ENCODE measurements around the gene ATXN7L1. TPM values are rescaled to one million over a fixed set of nuclear protein-coding genes. Genes with fewer than 3 reads are reported as not detected.

Gene ATXN7L1
- total RNA-seq, 2 experiments from 2014 or later: 11.2 to 16.9 TPM

DNA sequence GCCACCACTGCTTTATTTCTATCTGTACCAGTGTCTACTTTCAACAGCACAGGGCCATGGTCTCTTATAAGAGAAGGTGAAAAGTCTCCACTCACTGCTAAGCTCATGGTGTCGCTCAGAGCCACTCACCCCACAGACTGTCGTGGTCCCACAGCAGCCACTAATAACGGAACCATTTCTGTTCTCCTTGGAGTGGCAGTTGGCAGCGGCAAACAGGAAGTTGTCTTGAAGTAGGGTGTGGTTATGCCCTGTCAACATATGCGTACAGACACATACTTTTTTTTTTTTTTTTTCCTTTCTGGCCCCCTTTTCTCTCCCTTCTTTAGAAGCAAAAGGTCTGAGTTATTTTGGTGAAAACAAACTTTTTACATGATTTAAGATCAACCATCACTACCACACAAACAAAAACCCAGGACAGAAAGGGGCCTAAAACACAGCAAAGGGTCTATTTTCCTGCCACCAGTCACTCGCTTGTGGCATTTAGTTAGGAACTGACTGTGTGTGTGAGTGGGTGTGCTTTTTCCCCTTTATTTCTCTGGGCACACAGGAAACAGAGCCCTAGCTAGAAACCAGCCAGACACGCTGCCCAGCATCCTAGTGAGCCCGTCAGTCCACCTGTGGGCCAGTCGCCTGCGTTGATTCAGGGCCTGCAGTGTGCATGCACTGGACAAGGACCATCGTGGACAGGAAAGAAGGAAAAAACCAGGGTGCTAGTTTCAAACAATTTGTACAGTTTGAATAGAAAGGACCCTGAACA is 198.4 kb downstream of the ATXN7L1 start:
- H3K4me1 Mint-ChIP-seq: peaks cover 72% of the 10 kb centered on the region
- ATAC-seq (peak; percentile 77), DNase-seq (peak; percentile 81)
- POLR2A ChIA-PET: interaction anchor here (0.6 to 1.6 kb wide), 2 partner anchors 13 to 388 kb away, joined by 5 to 7 read pairs; no protein-coding TSS in a partner anchor
- peaks cover 18% of the 10 kb centered on the region for H3K36me3 Mint-ChIP-seq (ENCODE audit: low read depth)
- no peaks in the 10 kb centered on the region for H3K27me3 Mint-ChIP-seq
- intact Hi-C loops (cut with DNase I, micrococcal nuclease): loop anchor here (1.0 to 5.0 kb wide), 9 partner anchors 13 to 736 kb away; partner anchors contain the start of genes ATXN7L1 (in 2 of the 2), KMT2E (in 1 of the 2) and SYPL1 (in 1 of the 2)
- CTCF ChIA-PET: interaction anchor here (0.6 to 2.7 kb wide), 12 partner anchors 11 to 364 kb away, joined by 3 to 11 read pairs (median 3); no protein-coding TSS in a partner anchor
- peak overlapping the region; percentile 93 for H3K27ac Mint-ChIP-seq
- no peaks in the 10 kb centered on the region for H3K9me3 Mint-ChIP-seq (ENCODE audit: low read depth)
- H3K4me3 Mint-ChIP-seq: peak overlapping the region; percentile 83

GRCh38 chr7:105677410-105677730 is 199.0 kb downstream of the ATXN7L1 start:
- Mint-ChIP-seq H3K9me3 (ENCODE audit: low read depth) (no peaks in the 10 kb centered on the region), H3K4me3 (peak overlapping the region; percentile 83), H3K36me3 (ENCODE audit: low read depth) (peaks cover 18% of the 10 kb centered on the region), H3K27me3 (no peaks in the 10 kb centered on the region), H3K27ac (peak overlapping the region; percentile 93), H3K4me1 (peaks cover 77% of the 10 kb centered on the region)
- DNase-seq (no peak), ATAC-seq (no peak)
- intact Hi-C loops (cut with DNase I, micrococcal nuclease): loop anchor here (5.0 kb wide), 6 partner anchors 130 to 735 kb away; partner anchors contain the start of genes ATXN7L1 (in 1 of the 2), KMT2E (in 1 of the 2) and SYPL1 (in 1 of the 2)
- ChIA-PET CTCF (interaction anchor here (0.6 to 2.7 kb wide), 11 partner anchors 12 to 365 kb away, joined by 3 to 11 read pairs (median 3); no protein-coding TSS in a partner anchor), POLR2A (interaction anchor here (1.6 kb wide), 1 partner anchor 14 kb away, joined by 5 read pairs; no protein-coding TSS in a partner anchor)

DNA sequence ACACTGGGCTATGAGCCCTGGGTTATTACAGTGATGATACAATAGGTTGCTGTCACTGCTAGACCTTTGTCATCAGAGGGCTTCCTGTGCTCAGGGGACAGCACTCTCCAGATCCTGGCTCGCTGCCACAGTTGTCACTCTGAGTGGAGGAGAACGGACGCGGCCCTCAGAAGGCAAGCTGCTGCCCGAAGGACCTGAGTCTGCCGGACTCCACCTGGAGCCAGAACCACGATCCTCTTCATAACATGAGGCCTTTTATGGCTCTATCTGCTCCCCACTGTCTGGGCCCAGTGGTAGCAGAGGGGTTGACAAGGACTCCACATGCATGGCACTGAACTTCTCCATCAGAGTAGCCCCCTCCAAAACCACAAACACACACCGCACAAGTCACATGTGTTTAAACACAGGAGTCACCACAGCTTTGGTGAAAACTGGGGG is 200.4 kb downstream of the ATXN7L1 start:
- Mint-ChIP-seq H3K27me3 (no peaks in the 10 kb centered on the region), H3K4me1 (peaks cover 73% of the 10 kb centered on the region), H3K9me3 (ENCODE audit: low read depth) (no peaks in the 10 kb centered on the region), H3K4me3 (peak overlapping the region; percentile 46), H3K36me3 (ENCODE audit: low read depth) (peaks cover 16% of the 10 kb centered on the region), H3K27ac (peak overlapping the region; percentile 71)
- ChIA-PET POLR2A (no interaction called here), CTCF (interaction anchor here (1.1 to 2.7 kb wide), 5 partner anchors 11 to 366 kb away, joined by 3 to 11 read pairs (median 6); no protein-coding TSS in a partner anchor)
- peak; percentile 65 for ATAC-seq
- intact Hi-C loops (cut with DNase I, micrococcal nuclease): loop anchor here (2.0 to 5.0 kb wide), 7 partner anchors 131 to 734 kb away; partner anchors contain the start of genes ATXN7L1 (in 1 of the 2), KMT2E (in 1 of the 2) and SYPL1 (in 1 of the 2)
- DNase-seq: peak; percentile 84

DNA sequence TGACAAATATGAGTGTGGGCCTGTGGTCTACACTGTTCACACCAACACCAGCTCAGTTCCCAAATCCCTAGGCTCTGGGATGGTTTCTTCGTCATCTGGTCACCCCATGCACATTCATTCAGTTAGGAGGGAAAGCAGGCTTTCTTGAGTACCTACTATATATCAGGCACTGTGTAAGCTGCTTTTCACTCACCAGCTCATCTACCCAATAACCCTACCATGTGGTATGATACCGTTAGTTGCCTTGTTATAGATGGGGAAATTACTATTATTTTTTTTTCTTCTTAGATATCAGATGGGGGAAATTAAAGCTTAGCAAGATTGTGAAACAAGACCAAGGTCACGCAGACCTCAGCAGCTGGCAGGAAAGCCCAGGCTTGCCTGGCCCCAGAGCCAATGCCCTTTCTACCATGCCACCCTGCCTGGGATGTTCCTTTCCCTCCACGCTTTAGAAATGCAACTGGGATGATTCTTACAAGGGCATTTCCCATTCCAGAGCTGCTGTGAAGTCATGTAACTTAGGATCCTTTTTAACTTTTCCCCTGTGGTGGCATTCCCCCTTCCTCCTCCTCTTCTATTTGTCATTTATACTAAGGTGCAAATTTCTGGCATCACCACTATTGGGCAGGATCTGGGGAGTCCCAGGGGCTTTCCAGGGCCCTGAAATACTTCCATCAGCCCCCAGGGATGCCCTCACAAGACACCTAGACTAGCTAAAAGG is 202.0 kb downstream of the ATXN7L1 start:
- peak; percentile 56 for DNase-seq
- Mint-ChIP-seq H3K36me3 (ENCODE audit: low read depth) (peaks cover 16% of the 10 kb centered on the region), H3K27me3 (no peaks in the 10 kb centered on the region), H3K27ac (peak overlapping the region; percentile 78), H3K4me3 (no peak overlapping the region), H3K4me1 (peaks cover 69% of the 10 kb centered on the region), H3K9me3 (ENCODE audit: low read depth) (no peaks in the 10 kb centered on the region)
- CTCF ChIA-PET: interaction anchor here (0.8 to 4.0 kb wide), 8 partner anchors 12 to 368 kb away, joined by 3 to 20 read pairs (median 4); no protein-coding TSS in a partner anchor
- intact Hi-C loops (cut with DNase I, micrococcal nuclease): loop anchor here in 1 of 2 experiments (2.0 kb wide), 1 partner anchor 134 kb away; no protein-coding TSS in a partner anchor
- ATAC-seq: peak; percentile 8
- POLR2A ChIA-PET: interaction anchor here (0.6 kb wide), 1 partner anchor 611 kb away, joined by 3 read pairs; no protein-coding TSS in a partner anchor

DNA sequence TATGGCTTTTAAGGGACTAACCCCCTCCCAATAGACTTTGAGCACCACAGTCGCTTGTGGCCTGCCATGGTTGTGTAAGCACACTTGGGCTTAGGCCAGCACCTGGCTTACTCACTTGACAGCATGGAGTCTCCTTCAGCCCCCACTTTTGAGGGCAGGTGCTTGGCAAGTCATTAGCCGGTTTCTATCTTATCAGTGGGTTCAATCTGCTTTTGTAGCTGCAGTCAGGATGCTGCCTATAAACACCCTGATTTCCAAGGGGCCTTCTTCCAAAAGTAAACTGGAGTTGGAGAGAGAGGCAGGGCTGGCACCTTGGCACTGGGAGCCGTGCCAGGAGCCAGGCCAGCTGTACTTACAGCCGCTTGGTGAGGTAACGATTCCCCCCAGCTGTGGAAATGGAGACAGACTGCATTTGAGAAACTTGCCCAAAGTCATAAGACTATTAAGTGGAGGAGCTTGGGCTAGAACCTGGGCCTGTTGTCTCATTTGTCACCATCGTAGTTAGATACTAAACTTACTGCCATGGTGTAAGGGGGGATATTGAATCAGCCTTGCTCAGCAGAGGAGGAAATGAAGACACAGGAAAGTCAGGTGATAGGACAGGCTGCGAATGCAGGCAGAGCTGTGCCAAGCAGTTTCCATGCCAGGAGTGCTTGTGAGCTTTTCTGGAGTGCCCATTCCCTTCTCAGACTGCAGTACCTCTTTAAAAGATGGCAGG is 202.9 kb downstream of the ATXN7L1 start:
- intact Hi-C loops (cut with DNase I, micrococcal nuclease): loop anchor here in 1 of 2 experiments (2.0 kb wide), 1 partner anchor 135 kb away; no protein-coding TSS in a partner anchor
- no peak for ATAC-seq
- no peak overlapping the region for H3K4me3 Mint-ChIP-seq
- ChIA-PET CTCF (interaction anchor here (0.9 to 4.0 kb wide), 8 partner anchors 11 to 369 kb away, joined by 3 to 20 read pairs (median 4); no protein-coding TSS in a partner anchor), POLR2A (no interaction called here)
- H3K9me3 Mint-ChIP-seq (ENCODE audit: low read depth): no peaks in the 10 kb centered on the region
- H3K4me1 Mint-ChIP-seq: peaks cover 61% of the 10 kb centered on the region
- peaks cover 16% of the 10 kb centered on the region for H3K36me3 Mint-ChIP-seq (ENCODE audit: low read depth)
- H3K27ac Mint-ChIP-seq: peak overlapping the region; percentile 77
- DNase-seq: peak; percentile 34
- H3K27me3 Mint-ChIP-seq: no peaks in the 10 kb centered on the region

- H3K4me1 Mint-ChIP-seq: peaks cover 54% of the 10 kb centered on the region
- no peak for ATAC-seq
- H3K4me3 Mint-ChIP-seq: no peak overlapping the region
- ChIA-PET CTCF (interaction anchor here (0.7 to 4.0 kb wide), 7 partner anchors 16 to 207 kb away, joined by 3 to 20 read pairs (median 4); no protein-coding TSS in a partner anchor), POLR2A (no interaction called here)
- no peaks in the 10 kb centered on the region for H3K9me3 Mint-ChIP-seq (ENCODE audit: low read depth)
- intact Hi-C loops (cut with DNase I, micrococcal nuclease): no loop called here
- DNase-seq: no peak
- H3K27me3 Mint-ChIP-seq: no peaks in the 10 kb centered on the region
- H3K36me3 Mint-ChIP-seq (ENCODE audit: low read depth): peaks cover 11% of the 10 kb centered on the region
- no peak overlapping the region for H3K27ac Mint-ChIP-seq
Observed at GRCh38 chr7:105672801-105673200, 203.6 kb downstream of the ATXN7L1 start.

GRCh38 chr7:105666324-105666723 is 210.1 kb downstream of the ATXN7L1 start:
- H3K9me3 Mint-ChIP-seq (ENCODE audit: low read depth): no peaks in the 10 kb centered on the region
- no peaks in the 10 kb centered on the region for H3K27me3 Mint-ChIP-seq
- intact Hi-C loops (cut with DNase I, micrococcal nuclease): no loop called here
- peaks cover 5% of the 10 kb centered on the region for H3K4me1 Mint-ChIP-seq
- ATAC-seq (no peak), DNase-seq (no peak)
- H3K27ac Mint-ChIP-seq: no peak overlapping the region
- no peak overlapping the region for H3K4me3 Mint-ChIP-seq
- POLR2A ChIA-PET: interaction anchor here (0.6 kb wide), 1 partner anchor 167 kb away, joined by 5 read pairs; no protein-coding TSS in a partner anchor
- H3K36me3 Mint-ChIP-seq (ENCODE audit: low read depth): peaks cover 15% of the 10 kb centered on the region
- CTCF ChIA-PET: no interaction called here

- POLR2A ChIA-PET: no interaction called here
- Mint-ChIP-seq H3K27ac (no peak overlapping the region), H3K4me1 (peaks cover 5% of the 10 kb centered on the region), H3K4me3 (no peak overlapping the region), H3K36me3 (ENCODE audit: low read depth) (peaks cover 21% of the 10 kb centered on the region), H3K27me3 (no peaks in the 10 kb centered on the region), H3K9me3 (ENCODE audit: low read depth) (no peaks in the 10 kb centered on the region)
- intact Hi-C loops (cut with DNase I, micrococcal nuclease): no loop called here
- ATAC-seq (no peak), DNase-seq (no peak)
- CTCF ChIA-PET: no interaction called here
Observed at GRCh38 chr7:105665684-105666083, 210.7 kb downstream of the ATXN7L1 start.

DNA sequence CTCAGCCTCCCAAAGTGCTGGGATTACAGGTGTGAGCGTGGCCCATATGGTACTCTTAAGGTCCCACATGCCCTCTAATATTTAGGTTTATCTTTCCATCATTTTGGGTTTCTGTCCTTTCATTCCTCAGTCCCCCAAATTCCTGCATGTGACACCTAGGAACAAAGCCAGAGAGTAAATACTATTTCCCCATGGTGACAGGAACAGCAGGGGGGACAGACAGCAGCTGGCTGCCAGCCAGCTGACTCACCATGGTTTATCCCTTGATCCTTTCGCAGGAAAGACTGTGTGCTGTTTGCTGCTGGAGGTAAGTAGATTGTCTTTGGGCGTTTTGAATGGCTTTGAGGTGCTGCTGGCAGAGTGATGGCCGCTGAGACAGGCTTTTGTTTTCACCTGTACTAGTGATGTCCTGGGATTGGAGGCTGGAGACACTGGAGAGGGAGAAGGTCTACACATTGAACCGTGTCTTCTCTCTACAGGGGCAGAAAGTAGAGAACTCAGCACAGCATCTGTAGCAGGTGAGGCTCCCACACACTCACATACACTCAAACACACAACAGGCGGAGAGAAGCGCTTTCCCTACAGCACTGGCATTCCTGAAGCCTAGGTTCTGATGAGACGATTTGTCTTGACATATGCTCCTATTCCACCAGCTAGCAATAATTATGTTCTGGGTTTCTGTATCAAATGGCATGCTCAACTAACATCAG is 211.4 kb downstream of the ATXN7L1 start:
- no peak overlapping the region for H3K27ac Mint-ChIP-seq

GRCh38 chr7:105662998-105663397 is 213.4 kb downstream of the ATXN7L1 start:
- DNase-seq (no peak), ATAC-seq (no peak)
- Mint-ChIP-seq H3K27me3 (no peaks in the 10 kb centered on the region), H3K4me3 (no peak overlapping the region), H3K36me3 (ENCODE audit: low read depth) (peaks cover 33% of the 10 kb centered on the region), H3K4me1 (peaks cover 5% of the 10 kb centered on the region), H3K27ac (no peak overlapping the region), H3K9me3 (ENCODE audit: low read depth) (no peaks in the 10 kb centered on the region)
- POLR2A ChIA-PET: interaction anchor here (0.6 kb wide), 1 partner anchor 440 kb away, joined by 4 read pairs; no protein-coding TSS in a partner anchor
- CTCF ChIA-PET: interaction anchor here (0.8 to 3.0 kb wide), 6 partner anchors 9 to 491 kb away, joined by 3 to 11 read pairs (median 4); no protein-coding TSS in a partner anchor
- intact Hi-C loops (cut with DNase I, micrococcal nuclease): no loop called here

More for the DNA sequence above, 211.4 kb downstream of the ATXN7L1 start:
- ChIA-PET POLR2A (no interaction called here), CTCF (interaction anchor here (0.6 kb wide), 1 partner anchor 28 kb away, joined by 3 read pairs; no protein-coding TSS in a partner anchor)
- H3K9me3 Mint-ChIP-seq (ENCODE audit: low read depth): no peaks in the 10 kb centered on the region
- peaks cover 5% of the 10 kb centered on the region for H3K4me1 Mint-ChIP-seq
- H3K27me3 Mint-ChIP-seq: no peaks in the 10 kb centered on the region
- ATAC-seq: no peak
- H3K36me3 Mint-ChIP-seq (ENCODE audit: low read depth): peaks cover 25% of the 10 kb centered on the region
- intact Hi-C loops (cut with DNase I, micrococcal nuclease): no loop called here
- no peak overlapping the region for H3K4me3 Mint-ChIP-seq
- DNase-seq: no peak

All from activated CD4-positive, alpha-beta T cell treated with anti-CD3 and anti-CD28 coated beads for 36 hours (primary cell).